HepG2 (cell line): Measurements from ENCODE around the gene THSD4. TPM values are rescaled to one million over a fixed set of nuclear protein-coding genes. Genes with fewer than 3 reads are reported as not detected.

Experiments used
- DMAP1 ChIP-seq: IDR thresholded peaks from 2 replicates; pipeline ENCODE4 v1.6.1; 2016
- DNMT1 ChIP-seq: sonication (generic); formaldehyde crosslinking; IDR thresholded peaks from 2 replicates; pipeline ENCODE4 v1.5.1; 2020; ENCODE audit warnings: mild to moderate bottlenecking, missing genetic modification reagents
- ELF3 ChIP-seq: IDR thresholded peaks from 2 replicates; pipeline ENCODE4 v1.6.1; 2016; ENCODE audit warnings: missing genetic modification reagents, missing compliant biosample characterization
- HNF4G ChIP-seq, 2 experiments: sonication (generic) in 1 of 2; formaldehyde crosslinking in 1 of 2; IDR thresholded peaks; 2 replicates each; pipeline versions ENCODE4 v1.4.0 to v1.6.1; 2011 to 2020; ENCODE audit warnings: borderline replicate concordance in 2 of 2, low read depth in 2 of 2, mild to moderate bottlenecking in 2 of 2, low read length in 1 of 2, missing genetic modification reagents in 1 of 2, moderate library complexity in 1 of 2
- IRX3 ChIP-seq: sonication (generic); formaldehyde crosslinking; IDR thresholded peaks from 2 replicates; pipeline ENCODE4 v1.8.1; 2023; ENCODE audit warnings: mild to moderate bottlenecking, low read depth, missing genetic modification reagents, borderline replicate concordance
- JUNB ChIP-seq: sonication (generic); formaldehyde crosslinking; IDR thresholded peaks from 2 replicates; pipeline ENCODE4 v1.8.0; 2022; ENCODE audit warnings: missing genetic modification reagents, mild to moderate bottlenecking, borderline replicate concordance
- KDM3A ChIP-seq: IDR thresholded peaks from 2 replicates; pipeline ENCODE4 v1.6.1; 2018; ENCODE audit warnings: low read depth, missing compliant biosample characterization
- KLF9 ChIP-seq: IDR thresholded peaks from 2 replicates; pipeline ENCODE4 v1.6.1; 2016; ENCODE audit warnings: low read depth
- MAF1 ChIP-seq: sonication (generic); formaldehyde crosslinking; IDR thresholded peaks from 2 replicates; pipeline ENCODE4 v1.5.0; 2020; ENCODE audit warnings: missing genetic modification reagents, borderline replicate concordance
- MTF2 ChIP-seq: sonication (generic); formaldehyde crosslinking; IDR thresholded peaks from 2 replicates; pipeline ENCODE4 v1.5.0; 2020; ENCODE audit warnings: missing genetic modification reagents, borderline replicate concordance
- NKX3-1 ChIP-seq: sonication (generic); formaldehyde crosslinking; IDR thresholded peaks from 2 replicates; pipeline ENCODE4 v1.5.0; 2020; ENCODE audit warnings: missing genetic modification reagents
- PITX1 ChIP-seq: sonication (generic); formaldehyde crosslinking; IDR thresholded peaks from 2 replicates; pipeline ENCODE4 v1.5.1; 2020; ENCODE audit warnings: mild to moderate bottlenecking, missing genetic modification reagents
- RBM22 ChIP-seq: fragments of 200-400 bp; formaldehyde crosslinking; optimal IDR thresholded peaks from 2 replicates; pipeline ENCODE3; 2017; ENCODE audit warnings: mild to moderate bottlenecking, low read length, moderate library complexity
- RCOR2 ChIP-seq: IDR thresholded peaks from 2 replicates; pipeline ENCODE4 v1.6.1; 2016; ENCODE audit warnings: missing biosample characterization, missing genetic modification reagents
- RFX3 ChIP-seq: IDR thresholded peaks from 2 replicates; pipeline ENCODE4 v1.6.1; 2016; ENCODE audit warnings: missing biosample characterization, missing genetic modification reagents
- SRSF9 ChIP-seq: fragments of 200-400 bp; formaldehyde crosslinking; IDR thresholded peaks from 2 replicates; pipeline ENCODE4 v1.6.1; 2018; ENCODE audit warnings: borderline replicate concordance, mild to moderate bottlenecking, low read depth, low read length; ENCODE audit not compliant: insufficient read depth, poor library complexity, severe bottlenecking
- TERF1 ChIP-seq: sonication (generic); formaldehyde crosslinking; IDR thresholded peaks from 2 replicates; pipeline ENCODE4 v1.8.0; 2022; ENCODE audit warnings: mild to moderate bottlenecking, missing genetic modification reagents, moderate library complexity
- TMF1 ChIP-seq: sonication (generic); formaldehyde crosslinking; IDR thresholded peaks from 2 replicates; pipeline ENCODE4 v1.8.1; 2022; ENCODE audit warnings: low read depth, missing genetic modification reagents
- ZBTB1 ChIP-seq: sonication (generic); formaldehyde crosslinking; IDR thresholded peaks from 2 replicates; pipeline ENCODE4 v1.4.0; 2020; ENCODE audit warnings: missing genetic modification reagents, borderline replicate concordance
- ZNF138 ChIP-seq: sonication (generic); formaldehyde crosslinking; IDR thresholded peaks from 2 replicates; pipeline ENCODE4 v1.5.0; 2020; ENCODE audit warnings: mild to moderate bottlenecking, low read depth, missing genetic modification reagents
- ZNF468 ChIP-seq: sonication (generic); formaldehyde crosslinking; IDR thresholded peaks from 2 replicates; pipeline ENCODE4 v1.8.0; 2022; ENCODE audit warnings: mild to moderate bottlenecking, moderate library complexity, missing genetic modification reagents
- ZNF547 ChIP-seq: sonication (generic); formaldehyde crosslinking; IDR thresholded peaks from 2 replicates; pipeline ENCODE4 v1.5.1; 2020; ENCODE audit warnings: mild to moderate bottlenecking, missing genetic modification reagents
- ZNF768 ChIP-seq: sonication (generic); formaldehyde crosslinking; IDR thresholded peaks from 2 replicates; pipeline ENCODE4 v1.4.0; 2020; ENCODE audit warnings: missing genetic modification reagents
- ZNF782 ChIP-seq: sonication (generic); formaldehyde crosslinking; IDR thresholded peaks from 2 replicates; pipeline ENCODE4 v1.4.0; 2020; ENCODE audit warnings: missing genetic modification reagents, mild to moderate bottlenecking, borderline replicate concordance
- ZSCAN29 ChIP-seq: sonication (generic); formaldehyde crosslinking; conservative IDR thresholded peaks from 2 replicates; pipeline ENCODE4 v1.4.0; 2020; ENCODE audit warnings: mild to moderate bottlenecking, missing genetic modification reagents
- ZSCAN31 ChIP-seq: sonication (generic); formaldehyde crosslinking; IDR thresholded peaks from 2 replicates; pipeline ENCODE4 v1.5.0; 2020; ENCODE audit warnings: low read depth, mild to moderate bottlenecking, missing genetic modification reagents
- polyA plus RNA-seq, 8 experiments: library from polyadenylated mRNA; depleted of rRNA in 3 of 8; stranded (reverse) in 7 of 8; unstranded in 1 of 8; fragments of >200 nt; fragmentation: Illumina TruSeq in 4 of 8; extraction: Trizol in 4 of 8; gene quantifications; 2 replicates each; pipeline versions ENCODE4 v1.2.1 to v1.2.3, GENCODE V29; 2011 to 2016; ENCODE audit warnings: low read depth in 4 of 8, missing spikeins in 1 of 8, mixed read lengths in 1 of 8; ENCODE audit not compliant: insufficient read depth in 1 of 8
- total RNA-seq, 5 experiments: library from RNA; depleted of rRNA; stranded (reverse); fragments of >200 nt; fragmentation: Illumina TruSeq; extraction: Trizol; gene quantifications; 2 replicates each; pipeline ENCODE4 v1.2.3, GENCODE V29; 2016; ENCODE audit warnings: low read depth in 1 of 5
- TF ChIP-seq, protein P1 (sequence below): sonication (generic); formaldehyde crosslinking; IDR thresholded peaks from 2 replicates; pipeline ENCODE4 v1.4.0; 2020; ENCODE audit warnings: missing genetic modification reagents; ENCODE audit errors: not compliant biosample characterization
- TF ChIP-seq, protein P2 (sequence below): sonication (generic); formaldehyde crosslinking; IDR thresholded peaks from 2 replicates; pipeline ENCODE4 v1.5.0; 2020; ENCODE audit warnings: missing genetic modification reagents
- TF ChIP-seq, protein P3 (sequence below): IDR thresholded peaks from 2 replicates; pipeline ENCODE4 v1.6.1; 2016

Gene THSD4
- total and polyA plus RNA-seq, 2 of the 13 experiments (the other 11 are each of a cell fraction or from before 2014, with no cell fraction given), result 0.07 to 0.21 TPM

DNA sequence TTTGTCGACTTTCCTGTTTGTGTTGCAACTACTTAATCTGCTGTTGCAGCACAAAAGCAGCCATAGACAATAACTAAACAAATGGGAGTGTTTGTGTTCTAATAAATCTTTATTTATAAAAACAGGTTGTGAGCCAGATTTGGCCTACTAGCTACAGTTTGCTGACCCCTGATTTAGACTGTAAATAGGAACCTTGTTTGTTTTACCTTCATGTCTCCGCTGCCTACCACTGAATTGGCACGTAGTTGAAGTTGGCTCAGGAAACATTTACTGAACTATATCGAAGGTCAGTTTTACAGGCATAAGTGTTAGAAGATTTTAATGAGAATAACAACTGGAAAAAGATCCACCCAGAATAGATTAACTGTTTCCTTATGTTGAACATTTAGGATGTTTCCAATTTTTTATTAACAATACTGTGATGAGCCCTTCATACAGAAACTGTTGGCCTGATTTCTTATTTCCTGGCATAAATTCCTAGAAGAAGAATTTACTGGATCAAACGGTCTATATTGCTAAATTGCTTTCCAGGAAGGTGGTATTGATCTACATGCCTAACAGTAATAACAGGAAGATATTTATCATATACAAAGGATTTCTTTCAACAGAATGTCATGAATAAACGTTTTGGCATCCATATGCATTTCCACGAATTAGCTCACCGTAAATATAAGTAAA, 538.9 kb downstream of the THSD4 start (continued):
- no peak for TF ChIP-seq ZNF782
- TF ChIP-seq, protein P1, sequence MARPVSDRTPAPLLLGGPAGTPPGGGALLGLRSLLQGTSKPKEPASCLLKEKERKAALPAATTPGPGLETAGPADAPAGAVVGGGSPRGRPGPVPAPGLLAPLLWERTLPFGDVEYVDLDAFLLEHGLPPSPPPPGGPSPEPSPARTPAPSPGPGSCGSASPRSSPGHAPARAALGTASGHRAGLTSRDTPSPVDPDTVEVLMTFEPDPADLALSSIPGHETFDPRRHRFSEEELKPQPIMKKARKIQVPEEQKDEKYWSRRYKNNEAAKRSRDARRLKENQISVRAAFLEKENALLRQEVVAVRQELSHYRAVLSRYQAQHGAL (CRISPR knock-in tag), result no peak
- no peak for TF ChIP-seq RBM22
- TF ChIP-seq SRSF9, result no peak
- TF ChIP-seq, protein P2, sequence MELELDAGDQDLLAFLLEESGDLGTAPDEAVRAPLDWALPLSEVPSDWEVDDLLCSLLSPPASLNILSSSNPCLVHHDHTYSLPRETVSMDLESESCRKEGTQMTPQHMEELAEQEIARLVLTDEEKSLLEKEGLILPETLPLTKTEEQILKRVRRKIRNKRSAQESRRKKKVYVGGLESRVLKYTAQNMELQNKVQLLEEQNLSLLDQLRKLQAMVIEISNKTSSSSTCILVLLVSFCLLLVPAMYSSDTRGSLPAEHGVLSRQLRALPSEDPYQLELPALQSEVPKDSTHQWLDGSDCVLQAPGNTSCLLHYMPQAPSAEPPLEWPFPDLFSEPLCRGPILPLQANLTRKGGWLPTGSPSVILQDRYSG (CRISPR knock-in tag), result no peak
- no peak for TF ChIP-seq MAF1 (CRISPR knock-in tag)
- TF ChIP-seq ZNF768 (CRISPR knock-in tag), result no peak
- no peak for TF ChIP-seq DNMT1 (CRISPR knock-in tag)
- peak; percentile 79 for TF ChIP-seq RCOR2 (CRISPR knock-in tag)
- no peak; the same call in 1 of the 2 replicates for TF ChIP-seq KDM3A (CRISPR knock-in tag)
- TF ChIP-seq HNF4G (IDR thresholded peaks at IDR 0.05; ENCODE audit: borderline replicate concordance, low read depth, low read length), result peak; percentile 25; the same call in 1 of the 2 replicates
- no peak for TF ChIP-seq HNF4G (CRISPR knock-in tag; IDR thresholded peaks at IDR 0.05; ENCODE audit: borderline replicate concordance, low read depth)
- peak; percentile 43; the same call in 1 of the 2 replicates for TF ChIP-seq ELF3 (CRISPR knock-in tag)
- no peak for TF ChIP-seq MTF2 (CRISPR knock-in tag)
- TF ChIP-seq JUNB, result no peak
- TF ChIP-seq, protein P3, sequence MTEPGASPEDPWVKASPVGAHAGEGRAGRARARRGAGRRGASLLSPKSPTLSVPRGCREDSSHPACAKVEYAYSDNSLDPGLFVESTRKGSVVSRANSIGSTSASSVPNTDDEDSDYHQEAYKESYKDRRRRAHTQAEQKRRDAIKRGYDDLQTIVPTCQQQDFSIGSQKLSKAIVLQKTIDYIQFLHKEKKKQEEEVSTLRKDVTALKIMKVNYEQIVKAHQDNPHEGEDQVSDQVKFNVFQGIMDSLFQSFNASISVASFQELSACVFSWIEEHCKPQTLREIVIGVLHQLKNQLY (CRISPR knock-in tag), result peak; percentile 49; the same call in 1 of the 2 replicates
- TF ChIP-seq NKX3-1, result 0 out of 2 replicates have a peak, but pooled peaks have one; percentile 23
- no peak for TF ChIP-seq ZBTB1 (CRISPR knock-in tag)
- peak; percentile 79 for TF ChIP-seq PITX1
- TF ChIP-seq ZNF547, result no peak
- TF ChIP-seq ZSCAN29 (CRISPR knock-in tag), result no peak
- TF ChIP-seq DMAP1, result no peak
- TF ChIP-seq ZSCAN31 (CRISPR knock-in tag), result no peak
- no peak for TF ChIP-seq ZNF468 (CRISPR knock-in tag)
- TF ChIP-seq IRX3, result no peak
- TF ChIP-seq TMF1 (CRISPR knock-in tag), result no peak
- TF ChIP-seq TERF1 (CRISPR knock-in tag), result no peak
- TF ChIP-seq RFX3, result no peak
- no peak for TF ChIP-seq ZNF138 (CRISPR knock-in tag)
- no peak for TF ChIP-seq KLF9 (CRISPR knock-in tag)
